K562 (cell line): ENCODE results near the gene TXN. TPM values are rescaled to one million over a fixed set of nuclear protein-coding genes. Genes with fewer than 3 reads are reported as not detected.

Experiments used
- AFF1 ChIP-seq, 2 experiments: fragments of 450-650 bp; IDR thresholded peaks; 2 replicates each; pipeline ENCODE4 v1.6.1; 2018; ENCODE audit warnings: mild to moderate bottlenecking in 2 of 2, low read depth in 1 of 2; ENCODE audit not compliant: partially characterized antibody in 2 of 2
- C11orf30 ChIP-seq: fragments of 450-650 bp; IDR thresholded peaks from 2 replicates; pipeline ENCODE4 v1.6.1; 2016; ENCODE audit warnings: low read depth, mild to moderate bottlenecking
- PCBP1 ChIP-seq: fragments of 200-400 bp; formaldehyde crosslinking; IDR thresholded peaks from 2 replicates; pipeline ENCODE4 v1.6.1; 2018; ENCODE audit warnings: mild to moderate bottlenecking, low read depth, low read length; ENCODE audit not compliant: poor library complexity, severe bottlenecking
- TEAD2 ChIP-seq: fragments of 450-650 bp; IDR thresholded peaks from 2 replicates; pipeline ENCODE4 v1.6.1; 2016; ENCODE audit warnings: missing genetic modification characterization, control low read depth, missing compliant biosample characterization
- ZNF165 ChIP-seq: fragments of 250-450 bp; sonication (Bioruptor Pico); IDR thresholded peaks from 2 replicates; pipeline ENCODE4 v1.4.0; 2020; ENCODE audit warnings: borderline replicate concordance
- ZNF277 ChIP-seq: fragments of 250-450 bp; sonication (Bioruptor Pico); IDR thresholded peaks from 2 replicates; pipeline ENCODE4 v1.8.0; 2022; ENCODE audit warnings: inconsistent platforms, mild to moderate bottlenecking, moderate library complexity, borderline replicate concordance
- ZNF407 ChIP-seq: fragments of 450-650 bp; IDR thresholded peaks from 2 replicates; pipeline ENCODE4 v1.6.1; 2016; ENCODE audit warnings: low read depth
- ZNF408 ChIP-seq: fragments of 250-450 bp; sonication (Bioruptor Pico); IDR thresholded peaks from 2 replicates; pipeline ENCODE4 v1.4.0; 2020; ENCODE audit warnings: low read depth, mild to moderate bottlenecking, moderate library complexity
- ZNF444 ChIP-seq: fragments of 250-450 bp; sonication (Bioruptor Pico); IDR thresholded peaks from 2 replicates; pipeline ENCODE4 v1.4.0; 2020; ENCODE audit warnings: mild to moderate bottlenecking, moderate library complexity
- ZNF445 ChIP-seq: fragments of 250-450 bp; sonication (Bioruptor Pico); IDR thresholded peaks from 2 replicates; pipeline ENCODE4 v1.4.0; 2020; ENCODE audit warnings: low read depth, mild to moderate bottlenecking, moderate library complexity
- ZNF512 ChIP-seq: IDR thresholded peaks from 2 replicates; pipeline ENCODE4 v1.6.1; 2016; ENCODE audit warnings: missing genetic modification characterization, missing compliant biosample characterization
- ZNF695 ChIP-seq: fragments of 450-650 bp; formaldehyde crosslinking; IDR thresholded peaks from 2 replicates; pipeline ENCODE4 v1.4.0; 2020; ENCODE audit warnings: mild to moderate bottlenecking, moderate library complexity
- polyA plus RNA-seq, 8 experiments: library from polyadenylated mRNA; depleted of rRNA in 4 of 8; stranded (reverse) in 5 of 8; unstranded in 3 of 8; fragments of >200 nt; fragmentation: Nextera tagmentation in 2 of 8; fragmentation: Illumina TruSeq in 1 of 8; extraction: Ambion mirVana in 2 of 8; extraction: Trizol in 1 of 8; gene quantifications; 2 replicates each; pipeline versions ENCODE4 v1.2.1 to v1.2.3, GENCODE V29; 2011 to 2014; ENCODE audit warnings: inconsistent platforms in 1 of 8, missing spikeins in 1 of 8
- total RNA-seq, 7 experiments: library from RNA; depleted of rRNA in 6 of 7; stranded (reverse); fragments of >200 nt in 6 of 7; fragmentation: Illumina TruSeq in 2 of 7; extraction: Trizol in 2 of 7; gene quantifications; 2 replicates each; pipeline versions ENCODE4 v1.2.1 to v1.2.3, GENCODE V29; 2011 to 2021; ENCODE audit warnings: low replicate concordance in 1 of 7

The TXN gene
- total and polyA plus RNA-seq, 9 of the 15 experiments (the other 6 are each of a cell fraction or from before 2014, with no cell fraction given) = 272 to 1,596 (median 514) TPM

- TF ChIP-seq ZNF165 = no peak
- no peak for TF ChIP-seq AFF1 (IDR thresholded peaks at IDR 0.05; ENCODE audit: low read depth in 1 of 2, partially characterized antibody in 2 of 2)
- no peak for TF ChIP-seq ZNF444 (CRISPR knock-in tag)
- TF ChIP-seq ZNF445 (CRISPR knock-in tag) = no peak
- no peak for TF ChIP-seq ZNF695 (CRISPR knock-in tag)
- no peak for TF ChIP-seq TEAD2 (tag)
- TF ChIP-seq ZNF277 = no peak
- TF ChIP-seq ZNF407 = no peak
- TF ChIP-seq PCBP1 = no peak
- no peak for TF ChIP-seq ZNF512 (tag)
- TF ChIP-seq C11orf30 = peak; percentile 98
- TF ChIP-seq ZNF408 = no peak
These were observed at the start of gene TXN (continued) for GRCh38 chr9:110256380-110257096.
